Skin epidermis (tissue), 12 donors: ENCODE data around the gene RTF1.
"Not testable (repeated sequence)": the region's sequence is repeated elsewhere in the genome, so short reads cannot be mapped to it uniquely, and the experiment has no call there.

Source experiments
- H3K27ac ChIP-seq, 21 experiments: fragments of 200-600 bp; sonication (generic) in 11 of 21; one replicate each; pipeline ENCODE4 v1.5.0; 2020; ENCODE audit warnings: mild to moderate bottlenecking in 3 of 21, inconsistent platforms in 2 of 21, moderate library complexity in 2 of 21
- H3K4me3 ChIP-seq, 7 experiments: fragments of 200-600 bp; sonication (generic) in 2 of 7; one replicate each; pipeline ENCODE4 v1.5.0; 2020; ENCODE audit warnings: inconsistent platforms in 2 of 7, mild to moderate bottlenecking in 2 of 7, moderate library complexity in 1 of 7

Gene RTF1

GRCh38 chr15:41416742-41417417 is at the start of gene RTF1:
TSS of gene RTF1 (plus strand) at chr15:41417095. CDS start at chr15:41417116, 21 bp downstream.
- peak within 1 kb of the TSS; percentile 48 to 96 (median 90) for H3K27ac ChIP-seq

GRCh38 chr15:41367418-41367817 is 49.5 kb upstream of the RTF1 start:
- Histone ChIP-seq H3K27ac (no peak overlapping the region), H3K4me3 (no peak overlapping the region)

More at GRCh38 chr15:41416742-41417417, at the start of gene RTF1:
- peak within 1 kb of the TSS; percentile 51 to 99 (median 90) for H3K4me3 ChIP-seq

GRCh38 chr15:41377978-41378377 is 38.9 kb upstream of the RTF1 start:
- H3K4me3 ChIP-seq = no peak overlapping the region
- no peak overlapping the region for H3K27ac ChIP-seq

- H3K27ac ChIP-seq, H3K4me3 ChIP-seq: not testable (repeated sequence)
Measured at GRCh38 chr15:41383974-41384749, 32.7 kb upstream of the RTF1 start.

GRCh38 chr15:41387646-41388045 is 29.2 kb upstream of the RTF1 start:
- H3K27ac ChIP-seq = no peak overlapping the region
- no peak overlapping the region for H3K4me3 ChIP-seq

- H3K27ac ChIP-seq = no peak overlapping the region
- H3K4me3 ChIP-seq = no peak overlapping the region
Measured at GRCh38 chr15:41392659-41393058, 24.2 kb upstream of the RTF1 start.

- no peak overlapping the region for H3K4me3 ChIP-seq
- H3K27ac ChIP-seq = no peak overlapping the region
Measured at GRCh38 chr15:41394924-41395323, 22.0 kb upstream of the RTF1 start.

- Histone ChIP-seq H3K4me3 (no peak overlapping the region), H3K27ac (no peak overlapping the region)
Measured at GRCh38 chr15:41396111-41396510, 20.8 kb upstream of the RTF1 start.

- Histone ChIP-seq H3K4me3 (peak overlapping the region; percentile 49 to 79 (median 66)), H3K27ac (peak overlapping the region; percentile 17 to 95 (median 90))
Measured at GRCh38 chr15:41401904-41402267, 15.0 kb upstream of the RTF1 start.

GRCh38 chr15:41407341-41407740 is 9.6 kb upstream of the RTF1 start:
- Histone ChIP-seq H3K27ac (no peak overlapping the region), H3K4me3 (no peak overlapping the region)

GRCh38 chr15:41408234-41408641 is 8.7 kb upstream of the RTF1 start:
- Histone ChIP-seq H3K27ac (peak overlapping the region in 3 of 21 experiments; percentile 14 to 47 (median 28)), H3K4me3 (no peak overlapping the region)

GRCh38 chr15:41411031-41411430 is 5.9 kb upstream of the RTF1 start:
- H3K27ac ChIP-seq = peak overlapping the region in 6 of 21 experiments; percentile 15 to 61 (median 28)
- H3K4me3 ChIP-seq = no peak overlapping the region

GRCh38 chr15:41411441-41411840 is 5.5 kb upstream of the RTF1 start:
- peak overlapping the region in 2 of 21 experiments; percentile 5 to 27 for H3K27ac ChIP-seq
- no peak overlapping the region for H3K4me3 ChIP-seq

GRCh38 chr15:41416128-41416741 is 660 bp upstream of the RTF1 start:
- H3K4me3 ChIP-seq = peak overlapping the region; percentile 51 to 99 (median 90)
- peak overlapping the region; percentile 27 to 96 (median 90) for H3K27ac ChIP-seq

GRCh38 chr15:41417418-41418195 is 712 bp downstream of the RTF1 start:
- H3K27ac ChIP-seq = peak overlapping the region; percentile 48 to 96 (median 90)
- peak overlapping the region; percentile 51 to 99 (median 90) for H3K4me3 ChIP-seq

GRCh38 chr15:41423979-41424659 is 7.2 kb downstream of the RTF1 start:
- Histone ChIP-seq H3K4me3 (no peak overlapping the region), H3K27ac (no peak overlapping the region)

GRCh38 chr15:41424809-41425208 is 7.9 kb downstream of the RTF1 start:
- H3K4me3 ChIP-seq = no peak overlapping the region

GRCh38 chr15:41425907-41426306 is 9.0 kb downstream of the RTF1 start:
- not testable (repeated sequence) for H3K27ac ChIP-seq, H3K4me3 ChIP-seq

More at GRCh38 chr15:41424809-41425208, 7.9 kb downstream of the RTF1 start:
- H3K27ac ChIP-seq = no peak overlapping the region
